Measurements from ENCODE around the gene FIGNL1.

FIGNL1 gene

GRCh38 chr7:50394315-50394714 lies 55.8 kb downstream of the FIGNL1 start:
- DNase-seq = no peak

All from stimulated activated CD4-positive, alpha-beta T cell treated with anti-CD3 and anti-CD28 coated beads, Interleukin-12 subunit alpha, Interleukin-12 subunit beta, amount 100 ng/mL, for 4 hours (primary cell).